ENCODE measurements around the gene XBP1.
A peak's percentile ranks its signal among the peaks of the same experiment; 100 is the strongest.
"Not testable (repeated sequence)": the region's sequence is repeated elsewhere in the genome, so short reads cannot be mapped to it uniquely, and the experiment has no call there.

Gene XBP1

DNA sequence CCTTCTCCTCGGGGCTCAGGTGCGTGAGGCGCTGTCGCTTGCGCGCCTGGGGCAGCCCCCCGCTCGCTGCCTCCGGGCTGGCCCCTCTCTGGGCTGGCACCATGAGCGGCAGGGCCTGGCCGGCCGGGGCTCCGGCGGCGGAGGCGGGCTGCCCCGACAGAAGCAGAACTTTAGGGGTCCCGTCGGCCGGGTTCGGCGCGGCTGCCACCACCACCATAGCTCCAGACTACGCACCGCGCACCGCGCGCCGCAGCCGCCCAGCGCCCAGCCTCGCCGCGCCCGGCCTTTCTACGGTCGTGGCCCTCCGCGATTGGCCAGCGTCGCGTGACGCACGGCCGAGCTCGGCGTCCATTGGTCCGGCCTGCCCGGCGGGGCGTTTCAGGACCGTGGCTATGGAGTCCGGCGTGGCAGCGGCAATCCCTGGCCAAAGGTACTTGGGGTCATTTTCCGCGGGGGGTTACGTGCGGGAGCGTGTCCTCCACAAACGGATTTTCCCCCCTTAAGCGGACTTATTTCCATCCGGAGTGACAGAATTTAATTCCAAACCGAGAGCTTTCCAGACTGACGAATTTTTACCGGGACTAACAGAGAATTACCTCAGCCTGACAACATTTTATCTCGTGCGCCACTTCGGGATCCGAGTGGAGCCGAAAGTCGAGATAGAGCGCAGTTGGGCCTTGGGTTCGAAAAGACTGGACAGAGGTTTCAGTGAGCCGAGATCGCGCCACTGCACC lies at the start of gene XBP1:
XBP1 (minus strand) TSS at position 262 of the 734 bp plus-strand sequence.
- DNase-seq (ENCODE audit: extremely low read depth, low read depth) = peak; percentile 66
- TF ChIP-seq, protein P1, sequence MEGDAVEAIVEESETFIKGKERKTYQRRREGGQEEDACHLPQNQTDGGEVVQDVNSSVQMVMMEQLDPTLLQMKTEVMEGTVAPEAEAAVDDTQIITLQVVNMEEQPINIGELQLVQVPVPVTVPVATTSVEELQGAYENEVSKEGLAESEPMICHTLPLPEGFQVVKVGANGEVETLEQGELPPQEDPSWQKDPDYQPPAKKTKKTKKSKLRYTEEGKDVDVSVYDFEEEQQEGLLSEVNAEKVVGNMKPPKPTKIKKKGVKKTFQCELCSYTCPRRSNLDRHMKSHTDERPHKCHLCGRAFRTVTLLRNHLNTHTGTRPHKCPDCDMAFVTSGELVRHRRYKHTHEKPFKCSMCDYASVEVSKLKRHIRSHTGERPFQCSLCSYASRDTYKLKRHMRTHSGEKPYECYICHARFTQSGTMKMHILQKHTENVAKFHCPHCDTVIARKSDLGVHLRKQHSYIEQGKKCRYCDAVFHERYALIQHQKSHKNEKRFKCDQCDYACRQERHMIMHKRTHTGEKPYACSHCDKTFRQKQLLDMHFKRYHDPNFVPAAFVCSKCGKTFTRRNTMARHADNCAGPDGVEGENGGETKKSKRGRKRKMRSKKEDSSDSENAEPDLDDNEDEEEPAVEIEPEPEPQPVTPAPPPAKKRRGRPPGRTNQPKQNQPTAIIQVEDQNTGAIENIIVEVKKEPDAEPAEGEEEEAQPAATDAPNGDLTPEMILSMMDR (IDR thresholded peaks at IDR 0.05; ENCODE audit: low read depth, low read length, missing control alignments) = no peak
- H3K4me3 ChIP-seq (replicated peaks; ENCODE audit: low read depth, low read length) = peak within 1 kb of the TSS; percentile 94

GRCh38 chr22:28846994-28847393 lies 46.6 kb upstream of the XBP1 start:
- no peak overlapping the region for H3K4me3 ChIP-seq (replicated peaks; ENCODE audit: low read depth, low read length)
- TF ChIP-seq, protein P1 (IDR thresholded peaks at IDR 0.05; ENCODE audit: low read depth, low read length, missing control alignments) = no peak
- DNase-seq (ENCODE audit: extremely low read depth, low read depth) = no peak

- not testable (repeated sequence) for DNase-seq (ENCODE audit: extremely low read depth, low read depth); H3K4me3 ChIP-seq (replicated peaks; ENCODE audit: low read depth, low read length)
Observed at GRCh38 chr22:28844277-28844676, 43.9 kb upstream of the XBP1 start.

DNA sequence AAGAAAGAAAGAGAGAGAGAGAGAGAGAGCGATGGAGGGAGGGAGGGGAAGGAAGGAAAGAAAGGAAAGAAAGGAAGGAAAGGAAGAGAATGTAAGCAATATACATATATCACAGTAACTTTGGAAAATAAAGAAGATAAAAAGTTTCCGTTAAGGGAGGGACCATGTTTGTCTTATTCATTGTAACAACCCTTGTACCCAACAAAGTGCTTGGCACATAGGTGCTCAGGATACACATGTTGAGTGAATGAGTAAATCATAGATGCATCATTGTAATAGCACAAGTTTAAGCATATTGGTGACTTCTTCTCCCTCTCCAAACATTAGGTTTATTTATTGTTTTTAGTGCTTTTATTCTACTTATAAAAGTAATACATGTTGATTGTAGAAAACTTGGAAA lies 43.3 kb upstream of the XBP1 start:
- H3K4me3 ChIP-seq (replicated peaks; ENCODE audit: low read depth, low read length) = no peak overlapping the region

DNA sequence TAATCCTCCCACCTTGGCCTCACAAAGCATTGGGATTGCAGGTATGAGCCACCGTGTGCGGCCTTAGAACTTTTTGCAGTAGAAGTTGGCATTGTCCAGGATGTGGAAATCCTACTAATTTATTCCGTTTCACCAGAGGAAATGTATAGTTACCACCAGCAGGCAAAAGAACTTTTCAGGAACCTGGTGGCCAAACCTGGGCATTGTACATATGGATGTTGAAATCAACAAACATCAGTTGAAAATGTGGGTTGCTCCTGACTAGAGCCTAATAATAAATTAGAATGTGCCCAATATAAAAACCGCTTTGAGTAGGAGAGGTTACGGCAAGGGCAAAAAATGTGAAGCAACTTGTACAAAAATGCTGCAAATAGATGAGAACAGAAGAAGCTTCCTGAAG lies 40.7 kb upstream of the XBP1 start:
- TF ChIP-seq, protein P1 (IDR thresholded peaks at IDR 0.05; ENCODE audit: low read depth, low read length, missing control alignments) = no peak
- H3K4me3 ChIP-seq (replicated peaks; ENCODE audit: low read depth, low read length) = no peak overlapping the region
- no peak for DNase-seq (ENCODE audit: extremely low read depth, low read depth)

More for the DNA sequence above, 43.3 kb upstream of the XBP1 start:
- DNase-seq (ENCODE audit: extremely low read depth, low read depth) = no peak
- TF ChIP-seq, protein P1 (IDR thresholded peaks at IDR 0.05; ENCODE audit: low read depth, low read length, missing control alignments) = no peak

- no peak overlapping the region for H3K4me3 ChIP-seq (replicated peaks; ENCODE audit: low read depth, low read length)
- TF ChIP-seq, protein P1 (IDR thresholded peaks at IDR 0.05; ENCODE audit: low read depth, low read length, missing control alignments) = no peak
- DNase-seq (ENCODE audit: extremely low read depth, low read depth) = no peak
Observed at GRCh38 chr22:28838971-28839370, 38.6 kb upstream of the XBP1 start.

GRCh38 chr22:28837640-28838039 lies 37.3 kb upstream of the XBP1 start:
- TF ChIP-seq, protein P1 (IDR thresholded peaks at IDR 0.05; ENCODE audit: low read depth, low read length, missing control alignments) = no peak
- DNase-seq (ENCODE audit: extremely low read depth, low read depth) = no peak
- H3K4me3 ChIP-seq (replicated peaks; ENCODE audit: low read depth, low read length) = no peak overlapping the region

Measured in HFF-Myc (cell line).